Measurements from ENCODE around the gene ANKDD1A.

The ANKDD1A gene

DNA sequence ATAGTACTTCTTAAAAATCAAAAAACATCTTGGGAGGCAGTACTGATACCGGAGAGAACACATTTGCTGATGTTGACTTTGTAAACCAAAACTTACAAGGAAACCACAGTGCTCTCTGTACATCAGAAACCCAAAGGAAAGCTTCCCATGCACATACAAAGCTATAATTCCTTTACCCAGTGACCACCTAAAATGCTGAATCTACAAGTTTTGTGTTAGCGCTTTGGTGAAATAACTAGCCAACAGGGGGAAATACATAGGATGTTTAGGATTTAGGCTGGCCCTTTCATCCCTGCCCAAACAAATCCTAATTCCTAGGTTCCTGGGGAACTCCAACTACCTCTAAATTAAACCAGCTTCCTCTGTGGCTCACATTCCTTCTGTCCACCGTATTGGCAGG, 93.3 kb downstream of the ANKDD1A start:
- H3K27ac ChIP-seq, result no peak overlapping the region
- TF ChIP-seq ZFX (IDR thresholded peaks at IDR 0.05), result no peak
- TF ChIP-seq, protein P1, sequence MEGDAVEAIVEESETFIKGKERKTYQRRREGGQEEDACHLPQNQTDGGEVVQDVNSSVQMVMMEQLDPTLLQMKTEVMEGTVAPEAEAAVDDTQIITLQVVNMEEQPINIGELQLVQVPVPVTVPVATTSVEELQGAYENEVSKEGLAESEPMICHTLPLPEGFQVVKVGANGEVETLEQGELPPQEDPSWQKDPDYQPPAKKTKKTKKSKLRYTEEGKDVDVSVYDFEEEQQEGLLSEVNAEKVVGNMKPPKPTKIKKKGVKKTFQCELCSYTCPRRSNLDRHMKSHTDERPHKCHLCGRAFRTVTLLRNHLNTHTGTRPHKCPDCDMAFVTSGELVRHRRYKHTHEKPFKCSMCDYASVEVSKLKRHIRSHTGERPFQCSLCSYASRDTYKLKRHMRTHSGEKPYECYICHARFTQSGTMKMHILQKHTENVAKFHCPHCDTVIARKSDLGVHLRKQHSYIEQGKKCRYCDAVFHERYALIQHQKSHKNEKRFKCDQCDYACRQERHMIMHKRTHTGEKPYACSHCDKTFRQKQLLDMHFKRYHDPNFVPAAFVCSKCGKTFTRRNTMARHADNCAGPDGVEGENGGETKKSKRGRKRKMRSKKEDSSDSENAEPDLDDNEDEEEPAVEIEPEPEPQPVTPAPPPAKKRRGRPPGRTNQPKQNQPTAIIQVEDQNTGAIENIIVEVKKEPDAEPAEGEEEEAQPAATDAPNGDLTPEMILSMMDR (conservative IDR thresholded peaks at IDR 0.05), result no peak

DNA sequence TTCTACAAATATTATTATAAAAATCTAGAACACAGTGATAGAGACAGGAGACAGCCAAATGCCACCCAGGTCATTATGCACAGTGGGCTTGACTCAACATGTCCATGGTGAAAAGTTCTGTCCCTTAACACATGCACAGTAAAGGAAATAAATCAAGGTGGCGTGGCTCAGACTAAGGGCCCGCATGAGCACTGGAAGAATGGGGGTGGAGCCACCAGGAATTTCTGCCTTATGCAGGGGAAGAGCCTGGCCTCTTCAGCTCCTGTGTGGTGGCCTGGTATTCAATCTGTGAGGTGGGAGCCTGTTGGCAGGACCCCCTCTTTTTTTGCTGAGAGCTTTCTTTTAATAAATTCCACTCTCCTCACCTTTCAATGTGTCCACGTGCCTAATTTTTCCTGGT, 95.2 kb downstream of the ANKDD1A start:
- TF ChIP-seq, protein P1 (conservative IDR thresholded peaks at IDR 0.05), result no peak
- no peak for TF ChIP-seq ZFX (IDR thresholded peaks at IDR 0.05)
- H3K27ac ChIP-seq, result no peak overlapping the region

All from C4-2B (cell line).